H1 (cell line): ENCODE measurements around the gene UCHL1.

Source experiments
- CREB1 ChIP-seq: IDR thresholded peaks from 2 replicates; pipeline ENCODE4 v1.6.1; 2012; ENCODE audit warnings: inconsistent platforms
- EZH2 ChIP-seq: fragments of 200-600 bp; sonication (generic); IDR thresholded peaks from 2 replicates; pipeline ENCODE4 v1.7.1; 2012; ENCODE audit warnings: low read depth, mild to moderate bottlenecking, moderate library complexity, low read length, inconsistent platforms; ENCODE audit not compliant: severe bottlenecking
- HDAC2 ChIP-seq, 2 experiments: fragments of 300-600 bp in 1 of 2; sonication (generic) in 1 of 2; IDR thresholded peaks; 2 replicates each; pipeline ENCODE4 v1.6.1; 2011 to 2012; ENCODE audit warnings: low read depth in 2 of 2, low read length in 2 of 2, mild to moderate bottlenecking in 2 of 2, moderate library complexity in 2 of 2, borderline replicate concordance in 1 of 2, inconsistent platforms in 1 of 2
- HDAC6 ChIP-seq: IDR thresholded peaks from one replicate; pipeline ENCODE4 v1.7.1; 2012; ENCODE audit warnings: low read depth, mild to moderate bottlenecking, inconsistent platforms, low read length, moderate library complexity
- JUN ChIP-seq: IDR thresholded peaks from 2 replicates; pipeline ENCODE4 v1.6.1; 2011; ENCODE audit warnings: low read depth, mild to moderate bottlenecking, improper control_type of control experiment, low read length
- KDM1A ChIP-seq: fragments of 200-600, 300-600 bp; sonication (generic); IDR thresholded peaks from 2 replicates; pipeline ENCODE4 v1.7.1; 2016; ENCODE audit warnings: mild to moderate bottlenecking, low read length, borderline replicate concordance
- RXRA ChIP-seq: IDR thresholded peaks from 2 replicates; pipeline ENCODE4 v1.6.1; 2011; ENCODE audit warnings: low read depth, mild to moderate bottlenecking, low read length, moderate library complexity; ENCODE audit not compliant: insufficient read depth
- SIN3A ChIP-seq, 2 experiments: IDR thresholded peaks in 1 of 2; conservative IDR thresholded peaks in 1 of 2; 2 replicates each; pipeline ENCODE4 v1.6.1; 2011 to 2012; ENCODE audit warnings: low read length in 2 of 2, improper control_type of control experiment in 1 of 2, low read depth in 1 of 2, mild to moderate bottlenecking in 1 of 2
- TCF12 ChIP-seq: IDR thresholded peaks from 2 replicates; pipeline ENCODE4 v1.6.1; 2011; ENCODE audit warnings: low read depth, mild to moderate bottlenecking, low read length
- YY1 ChIP-seq: IDR thresholded peaks from 2 replicates; pipeline ENCODE4 v1.6.1; 2011; ENCODE audit warnings: low read depth, mild to moderate bottlenecking, low read length
- TF ChIP-seq, protein P1 (sequence below), 3 experiments: IDR thresholded peaks; 1 replicate in 2 of 3; 2 replicates in 1 of 3; pipeline versions ENCODE4 v1.5.1 to v1.6.1; 2011; ENCODE audit warnings: low read length in 3 of 3, mild to moderate bottlenecking in 3 of 3, inconsistent platforms in 2 of 3, low read depth in 1 of 3, moderate library complexity in 1 of 3; ENCODE audit not compliant: insufficient read depth in 1 of 3; ENCODE audit errors: control extremely low read depth in 1 of 3
- TF ChIP-seq, protein P2 (sequence below): fragments of 300-600 bp; sonication (generic); IDR thresholded peaks from 2 replicates; pipeline ENCODE4 v1.7.1; 2012; ENCODE audit warnings: low read length, moderate library complexity, mild to moderate bottlenecking, inconsistent platforms; ENCODE audit not compliant: insufficient replicate concordance

DNA sequence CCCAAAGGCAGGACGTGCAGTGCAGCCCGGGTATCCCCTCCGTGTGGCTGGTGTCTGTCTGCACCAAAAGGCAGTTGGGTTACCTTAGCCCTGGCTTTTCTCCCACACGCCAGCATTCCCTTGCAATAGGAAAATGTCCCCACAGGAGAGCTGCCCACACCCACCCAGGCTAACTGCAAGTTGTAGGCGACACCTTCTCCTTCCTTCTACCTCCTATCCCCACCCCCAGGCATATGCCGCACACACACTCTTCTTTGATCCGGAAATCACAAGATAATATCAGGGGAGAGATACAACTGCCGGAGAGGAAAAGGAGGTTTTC, 41.9 kb upstream of the UCHL1 start:
- TF ChIP-seq KDM1A: no peak
- TF ChIP-seq EZH2: no peak
- TF ChIP-seq HDAC6: no peak
- TF ChIP-seq, protein P1, sequence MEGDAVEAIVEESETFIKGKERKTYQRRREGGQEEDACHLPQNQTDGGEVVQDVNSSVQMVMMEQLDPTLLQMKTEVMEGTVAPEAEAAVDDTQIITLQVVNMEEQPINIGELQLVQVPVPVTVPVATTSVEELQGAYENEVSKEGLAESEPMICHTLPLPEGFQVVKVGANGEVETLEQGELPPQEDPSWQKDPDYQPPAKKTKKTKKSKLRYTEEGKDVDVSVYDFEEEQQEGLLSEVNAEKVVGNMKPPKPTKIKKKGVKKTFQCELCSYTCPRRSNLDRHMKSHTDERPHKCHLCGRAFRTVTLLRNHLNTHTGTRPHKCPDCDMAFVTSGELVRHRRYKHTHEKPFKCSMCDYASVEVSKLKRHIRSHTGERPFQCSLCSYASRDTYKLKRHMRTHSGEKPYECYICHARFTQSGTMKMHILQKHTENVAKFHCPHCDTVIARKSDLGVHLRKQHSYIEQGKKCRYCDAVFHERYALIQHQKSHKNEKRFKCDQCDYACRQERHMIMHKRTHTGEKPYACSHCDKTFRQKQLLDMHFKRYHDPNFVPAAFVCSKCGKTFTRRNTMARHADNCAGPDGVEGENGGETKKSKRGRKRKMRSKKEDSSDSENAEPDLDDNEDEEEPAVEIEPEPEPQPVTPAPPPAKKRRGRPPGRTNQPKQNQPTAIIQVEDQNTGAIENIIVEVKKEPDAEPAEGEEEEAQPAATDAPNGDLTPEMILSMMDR (IDR thresholded peaks at IDR 0.05; ENCODE audit: control extremely low read depth in 1 of 3, insufficient read depth in 1 of 3, low read depth in 1 of 3, low read length in 3 of 3): no peak
- TF ChIP-seq TCF12: no peak
- TF ChIP-seq, protein P2, sequence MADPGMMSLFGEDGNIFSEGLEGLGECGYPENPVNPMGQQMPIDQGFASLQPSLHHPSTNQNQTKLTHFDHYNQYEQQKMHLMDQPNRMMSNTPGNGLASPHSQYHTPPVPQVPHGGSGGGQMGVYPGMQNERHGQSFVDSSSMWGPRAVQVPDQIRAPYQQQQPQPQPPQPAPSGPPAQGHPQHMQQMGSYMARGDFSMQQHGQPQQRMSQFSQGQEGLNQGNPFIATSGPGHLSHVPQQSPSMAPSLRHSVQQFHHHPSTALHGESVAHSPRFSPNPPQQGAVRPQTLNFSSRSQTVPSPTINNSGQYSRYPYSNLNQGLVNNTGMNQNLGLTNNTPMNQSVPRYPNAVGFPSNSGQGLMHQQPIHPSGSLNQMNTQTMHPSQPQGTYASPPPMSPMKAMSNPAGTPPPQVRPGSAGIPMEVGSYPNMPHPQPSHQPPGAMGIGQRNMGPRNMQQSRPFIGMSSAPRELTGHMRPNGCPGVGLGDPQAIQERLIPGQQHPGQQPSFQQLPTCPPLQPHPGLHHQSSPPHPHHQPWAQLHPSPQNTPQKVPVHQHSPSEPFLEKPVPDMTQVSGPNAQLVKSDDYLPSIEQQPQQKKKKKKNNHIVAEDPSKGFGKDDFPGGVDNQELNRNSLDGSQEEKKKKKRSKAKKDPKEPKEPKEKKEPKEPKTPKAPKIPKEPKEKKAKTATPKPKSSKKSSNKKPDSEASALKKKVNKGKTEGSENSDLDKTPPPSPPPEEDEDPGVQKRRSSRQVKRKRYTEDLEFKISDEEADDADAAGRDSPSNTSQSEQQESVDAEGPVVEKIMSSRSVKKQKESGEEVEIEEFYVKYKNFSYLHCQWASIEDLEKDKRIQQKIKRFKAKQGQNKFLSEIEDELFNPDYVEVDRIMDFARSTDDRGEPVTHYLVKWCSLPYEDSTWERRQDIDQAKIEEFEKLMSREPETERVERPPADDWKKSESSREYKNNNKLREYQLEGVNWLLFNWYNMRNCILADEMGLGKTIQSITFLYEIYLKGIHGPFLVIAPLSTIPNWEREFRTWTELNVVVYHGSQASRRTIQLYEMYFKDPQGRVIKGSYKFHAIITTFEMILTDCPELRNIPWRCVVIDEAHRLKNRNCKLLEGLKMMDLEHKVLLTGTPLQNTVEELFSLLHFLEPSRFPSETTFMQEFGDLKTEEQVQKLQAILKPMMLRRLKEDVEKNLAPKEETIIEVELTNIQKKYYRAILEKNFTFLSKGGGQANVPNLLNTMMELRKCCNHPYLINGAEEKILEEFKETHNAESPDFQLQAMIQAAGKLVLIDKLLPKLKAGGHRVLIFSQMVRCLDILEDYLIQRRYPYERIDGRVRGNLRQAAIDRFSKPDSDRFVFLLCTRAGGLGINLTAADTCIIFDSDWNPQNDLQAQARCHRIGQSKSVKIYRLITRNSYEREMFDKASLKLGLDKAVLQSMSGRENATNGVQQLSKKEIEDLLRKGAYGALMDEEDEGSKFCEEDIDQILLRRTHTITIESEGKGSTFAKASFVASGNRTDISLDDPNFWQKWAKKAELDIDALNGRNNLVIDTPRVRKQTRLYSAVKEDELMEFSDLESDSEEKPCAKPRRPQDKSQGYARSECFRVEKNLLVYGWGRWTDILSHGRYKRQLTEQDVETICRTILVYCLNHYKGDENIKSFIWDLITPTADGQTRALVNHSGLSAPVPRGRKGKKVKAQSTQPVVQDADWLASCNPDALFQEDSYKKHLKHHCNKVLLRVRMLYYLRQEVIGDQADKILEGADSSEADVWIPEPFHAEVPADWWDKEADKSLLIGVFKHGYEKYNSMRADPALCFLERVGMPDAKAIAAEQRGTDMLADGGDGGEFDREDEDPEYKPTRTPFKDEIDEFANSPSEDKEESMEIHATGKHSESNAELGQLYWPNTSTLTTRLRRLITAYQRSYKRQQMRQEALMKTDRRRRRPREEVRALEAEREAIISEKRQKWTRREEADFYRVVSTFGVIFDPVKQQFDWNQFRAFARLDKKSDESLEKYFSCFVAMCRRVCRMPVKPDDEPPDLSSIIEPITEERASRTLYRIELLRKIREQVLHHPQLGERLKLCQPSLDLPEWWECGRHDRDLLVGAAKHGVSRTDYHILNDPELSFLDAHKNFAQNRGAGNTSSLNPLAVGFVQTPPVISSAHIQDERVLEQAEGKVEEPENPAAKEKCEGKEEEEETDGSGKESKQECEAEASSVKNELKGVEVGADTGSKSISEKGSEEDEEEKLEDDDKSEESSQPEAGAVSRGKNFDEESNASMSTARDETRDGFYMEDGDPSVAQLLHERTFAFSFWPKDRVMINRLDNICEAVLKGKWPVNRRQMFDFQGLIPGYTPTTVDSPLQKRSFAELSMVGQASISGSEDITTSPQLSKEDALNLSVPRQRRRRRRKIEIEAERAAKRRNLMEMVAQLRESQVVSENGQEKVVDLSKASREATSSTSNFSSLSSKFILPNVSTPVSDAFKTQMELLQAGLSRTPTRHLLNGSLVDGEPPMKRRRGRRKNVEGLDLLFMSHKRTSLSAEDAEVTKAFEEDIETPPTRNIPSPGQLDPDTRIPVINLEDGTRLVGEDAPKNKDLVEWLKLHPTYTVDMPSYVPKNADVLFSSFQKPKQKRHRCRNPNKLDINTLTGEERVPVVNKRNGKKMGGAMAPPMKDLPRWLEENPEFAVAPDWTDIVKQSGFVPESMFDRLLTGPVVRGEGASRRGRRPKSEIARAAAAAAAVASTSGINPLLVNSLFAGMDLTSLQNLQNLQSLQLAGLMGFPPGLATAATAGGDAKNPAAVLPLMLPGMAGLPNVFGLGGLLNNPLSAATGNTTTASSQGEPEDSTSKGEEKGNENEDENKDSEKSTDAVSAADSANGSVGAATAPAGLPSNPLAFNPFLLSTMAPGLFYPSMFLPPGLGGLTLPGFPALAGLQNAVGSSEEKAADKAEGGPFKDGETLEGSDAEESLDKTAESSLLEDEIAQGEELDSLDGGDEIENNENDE: no peak
- TF ChIP-seq JUN: no peak
- no peak for TF ChIP-seq YY1
- TF ChIP-seq RXRA: no peak
- no peak for TF ChIP-seq SIN3A (conservative IDR thresholded peaks at IDR 0.05 in 1 of 2, IDR thresholded peaks at IDR 0.05 in 1 of 2; ENCODE audit: low read depth in 1 of 2, low read length in 2 of 2)
- TF ChIP-seq HDAC2 (IDR thresholded peaks at IDR 0.05; ENCODE audit: borderline replicate concordance in 1 of 2, low read depth in 2 of 2, low read length in 2 of 2): no peak
- no peak for TF ChIP-seq CREB1
